CD1c-positive myeloid dendritic cell (primary cell): ENCODE results near the gene TERF2IP.

Source experiments
- DNase-seq: peaks from one replicate; pipeline ENCODE4 v3.0.0-alpha.2; 2016; ENCODE audit errors: extremely low spot score

TERF2IP gene

DNA sequence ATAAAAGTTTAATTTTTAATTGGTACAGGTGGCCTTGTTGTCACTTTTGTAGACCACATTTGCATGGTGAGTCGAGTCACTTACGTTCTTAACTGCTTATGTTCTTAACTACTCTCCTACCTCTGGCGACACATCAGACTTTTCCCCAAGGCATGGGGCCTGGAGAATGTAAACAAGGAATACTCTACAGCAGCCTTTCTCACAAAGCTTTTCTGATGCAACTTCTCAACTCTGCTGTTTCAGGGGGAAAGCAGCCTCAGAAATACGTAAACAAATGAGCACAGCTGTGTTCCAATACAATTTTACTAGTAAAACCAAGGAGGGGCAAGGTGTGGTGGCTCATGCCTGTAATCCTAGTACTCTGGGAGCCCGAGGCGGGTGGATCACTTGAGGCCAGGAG is 7.0 kb upstream of the TERF2IP start:
- DNase-seq, result no peak

DNA sequence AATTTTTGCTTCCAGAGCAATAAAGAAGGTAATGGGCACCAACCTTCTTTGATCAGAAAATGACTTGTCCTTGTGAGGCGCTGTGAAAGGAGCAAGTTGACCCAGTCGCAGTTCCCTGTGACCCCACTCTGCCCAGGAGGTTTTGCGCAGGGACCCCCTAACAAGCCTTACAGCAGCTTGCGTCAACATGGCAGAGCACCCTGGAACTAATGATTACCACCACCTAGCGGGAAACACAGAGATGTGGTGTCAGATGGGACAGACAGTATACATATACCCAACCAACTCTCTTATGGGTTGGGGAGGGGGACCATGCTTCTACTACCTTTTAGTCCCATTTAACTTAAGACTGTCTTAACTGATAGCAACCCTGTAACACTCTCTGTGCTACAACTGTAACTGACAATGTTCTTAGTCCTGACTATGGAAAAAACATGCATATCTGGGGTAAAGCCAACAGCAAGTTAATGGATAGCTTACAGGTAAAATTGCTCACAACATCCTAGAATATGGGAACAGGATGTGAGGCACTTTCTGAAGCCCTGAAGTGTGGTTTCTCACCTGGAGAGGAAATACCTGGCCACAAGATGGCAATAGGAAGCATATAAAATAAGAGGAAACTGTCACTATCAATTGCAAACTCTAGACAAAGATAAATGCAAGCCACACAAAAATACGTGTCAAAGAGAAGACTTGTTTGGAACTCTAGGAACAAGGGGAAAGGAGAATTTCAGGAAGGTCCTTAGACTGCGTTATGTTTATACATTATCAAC is 3.1 kb upstream of the TERF2IP start:
- no peak for DNase-seq

DNA sequence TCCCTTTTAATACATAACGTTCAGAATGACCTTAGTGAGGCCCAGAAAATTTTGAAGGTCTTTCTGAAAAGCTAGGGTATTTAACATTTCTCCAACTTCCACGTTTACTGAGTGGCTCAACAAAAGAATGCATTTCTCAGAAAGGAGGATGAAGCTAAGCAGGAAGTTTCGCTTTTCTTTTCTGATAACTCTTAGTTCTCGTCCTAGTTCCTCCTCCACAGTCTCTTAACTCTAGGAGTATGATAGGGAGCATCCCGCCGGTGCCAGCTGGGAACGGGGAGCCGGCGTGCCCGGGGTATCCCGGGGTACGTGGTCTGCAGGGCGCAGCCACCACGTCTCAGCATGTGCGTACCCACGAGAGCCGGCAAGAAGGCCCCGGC is 471 bp upstream of the TERF2IP start:
- DNase-seq, result peak; percentile 20

DNA sequence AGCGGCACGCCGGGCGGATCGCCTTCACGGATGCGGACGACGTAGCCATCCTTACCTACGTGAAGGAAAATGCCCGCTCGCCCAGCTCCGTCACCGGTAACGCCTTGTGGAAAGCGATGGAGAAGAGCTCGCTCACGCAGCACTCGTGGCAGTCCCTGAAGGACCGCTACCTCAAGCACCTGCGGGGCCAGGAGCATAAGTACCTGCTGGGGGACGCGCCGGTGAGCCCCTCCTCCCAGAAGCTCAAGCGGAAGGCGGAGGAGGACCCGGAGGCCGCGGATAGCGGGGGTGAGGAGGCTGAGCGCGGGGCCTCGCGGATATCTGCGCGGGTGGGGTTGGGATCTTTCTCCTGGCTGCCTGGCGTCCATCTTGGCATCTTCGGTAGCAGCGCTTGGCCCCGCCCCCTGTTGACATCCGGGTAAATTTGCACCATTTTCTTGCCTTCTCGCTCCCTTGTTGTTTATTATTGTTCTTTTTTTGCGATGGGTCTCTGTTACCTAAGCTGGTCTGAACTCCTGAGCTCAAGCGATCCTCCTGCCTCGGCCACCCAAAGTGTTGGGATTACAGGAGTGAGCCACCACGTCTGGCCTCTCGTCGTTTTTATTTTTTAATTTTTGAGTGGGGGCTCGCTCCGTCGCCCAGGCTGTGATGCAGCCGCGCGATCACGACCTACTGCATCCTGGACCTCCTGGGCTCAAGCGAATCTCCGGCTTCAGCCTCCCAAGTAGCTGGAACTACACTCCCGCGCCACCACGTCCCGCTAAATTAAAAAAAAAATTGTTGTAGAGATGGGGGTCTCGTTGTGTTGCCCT is 898 bp downstream of the TERF2IP start:
- peak; percentile 90 for DNase-seq

DNA sequence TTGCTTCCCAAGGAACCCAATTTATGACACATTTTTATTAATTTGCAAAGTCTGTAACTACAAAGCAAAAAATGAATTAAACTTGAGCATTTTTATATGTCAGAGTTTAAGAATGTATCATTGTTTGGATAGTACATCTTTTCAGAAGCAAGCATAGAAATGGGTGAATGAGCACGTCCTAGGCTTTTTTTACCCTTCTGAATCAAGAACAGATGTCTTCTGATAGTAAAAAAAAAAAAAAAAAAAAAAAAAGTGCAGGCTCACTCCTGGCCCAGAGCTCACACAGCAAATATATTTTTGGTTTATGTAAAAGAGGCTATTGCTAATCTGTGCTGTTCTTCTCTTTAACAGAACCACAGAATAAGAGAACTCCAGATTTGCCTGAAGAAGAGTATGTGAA is 6.3 kb downstream of the TERF2IP start:
- DNase-seq, result no peak

DNA sequence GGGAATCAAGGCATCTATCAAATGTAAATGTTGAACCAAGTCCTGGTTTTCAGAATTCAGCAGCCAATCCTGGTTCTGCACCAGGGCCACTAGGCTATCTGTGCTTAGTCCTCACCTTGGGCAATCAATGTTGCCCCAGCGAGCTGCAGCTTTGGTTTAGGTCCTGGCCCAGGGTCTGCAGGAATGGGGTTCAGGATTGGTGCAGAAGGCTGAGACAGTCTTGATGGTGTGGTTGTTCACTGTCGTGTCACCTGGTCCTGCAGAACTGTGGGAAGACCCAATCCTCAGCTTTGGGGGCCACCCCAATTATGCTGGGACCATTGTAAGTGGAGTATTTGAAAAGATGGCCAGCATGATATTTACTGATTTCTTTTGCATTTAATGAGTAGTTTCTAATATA is 10.6 kb downstream of the TERF2IP start:
- DNase-seq, result no peak

DNA sequence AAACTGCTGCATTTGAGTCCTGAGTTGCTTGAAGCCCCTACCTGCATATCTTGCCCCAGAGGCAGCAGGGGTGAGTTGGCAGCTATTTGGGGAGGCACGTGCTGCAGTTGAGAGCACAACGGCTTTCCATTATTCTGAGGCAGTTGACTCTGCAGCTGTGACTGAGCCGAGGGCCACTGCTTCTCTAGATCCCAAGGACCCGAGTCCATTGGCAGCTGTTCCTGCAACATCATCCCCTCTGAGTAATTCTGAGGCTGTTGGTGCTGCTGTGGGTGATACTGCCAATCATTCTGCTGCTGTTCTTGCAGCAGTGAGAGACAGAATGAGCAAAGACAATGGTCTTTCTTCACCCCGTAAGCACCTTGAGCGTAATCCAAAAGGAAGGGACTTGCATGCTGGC is 12.7 kb downstream of the TERF2IP start:
- no peak for DNase-seq

DNA sequence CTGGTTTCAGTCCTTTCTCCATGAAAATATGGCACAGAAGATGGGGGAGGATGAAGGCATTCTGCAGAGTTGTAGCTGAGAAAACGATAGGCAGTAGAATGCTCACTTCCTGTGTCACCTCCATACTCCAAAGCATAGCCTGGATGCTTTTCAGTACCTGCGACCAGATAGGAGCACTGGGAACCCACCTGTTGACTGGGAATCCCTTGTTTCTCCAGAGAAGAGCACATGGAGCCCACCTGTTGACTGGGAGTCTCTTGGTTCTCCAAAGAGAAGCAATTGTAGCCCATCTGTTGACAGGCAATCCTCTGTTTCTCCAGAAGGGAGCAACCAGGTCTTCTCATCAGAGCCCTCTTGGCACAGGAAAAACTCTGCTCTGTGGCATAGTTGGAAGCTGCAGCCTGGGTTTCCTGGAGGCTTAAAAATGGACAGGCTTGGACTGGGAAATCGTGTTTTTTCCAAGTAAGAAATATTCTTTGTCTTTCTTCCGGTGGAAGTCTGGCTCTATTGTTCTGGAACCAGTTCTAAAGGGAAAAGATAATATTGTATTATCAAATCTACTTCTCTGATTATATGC is 13.2 kb downstream of the TERF2IP start:
- no peak for DNase-seq

DNA sequence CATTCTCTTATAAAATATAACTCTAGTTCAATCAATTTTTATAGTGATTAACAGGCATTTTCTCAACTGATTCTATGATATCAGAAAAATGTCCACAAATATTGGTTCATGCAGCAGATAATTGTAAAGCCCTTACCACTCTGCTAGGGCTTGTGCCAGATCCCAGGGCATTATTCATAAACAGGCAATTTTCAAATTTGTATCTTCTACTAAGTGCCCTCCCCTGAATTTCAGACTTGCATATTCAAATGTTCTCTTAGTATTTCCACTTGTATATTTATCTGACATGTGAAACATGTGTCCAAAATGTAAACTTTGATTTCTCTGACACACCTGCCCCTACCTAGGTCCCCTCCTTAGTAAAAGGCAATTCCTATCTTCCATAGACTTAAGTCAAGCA is 19.9 kb downstream of the TERF2IP start:
- DNase-seq, result no peak

DNA sequence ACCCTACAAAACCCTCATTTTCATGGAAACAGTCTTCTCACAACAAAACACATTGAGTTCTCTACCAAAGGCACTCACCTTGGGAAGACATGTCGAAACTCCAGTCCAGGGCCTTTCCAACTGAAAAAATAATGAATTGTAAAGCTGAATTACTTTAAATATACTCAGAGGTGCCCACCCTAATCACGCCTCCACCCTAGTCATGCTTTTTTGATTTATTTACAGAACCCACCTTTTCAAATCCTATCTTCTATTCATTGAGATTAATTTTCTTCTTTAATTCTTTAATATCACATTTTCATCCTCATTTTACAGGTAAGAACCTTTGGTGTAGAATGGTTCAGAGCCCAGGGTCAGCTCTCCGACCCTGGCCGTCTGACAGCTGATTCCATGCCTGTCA is 29.3 kb downstream of the TERF2IP start, which contains the start of gene CPHXL2:
Gene CPHXL2, minus strand, starts transcription at position 101 of the 400 bp plus-strand sequence. Its CDS starts 10 bp downstream, at position 91.
- DNase-seq, result no peak

DNA sequence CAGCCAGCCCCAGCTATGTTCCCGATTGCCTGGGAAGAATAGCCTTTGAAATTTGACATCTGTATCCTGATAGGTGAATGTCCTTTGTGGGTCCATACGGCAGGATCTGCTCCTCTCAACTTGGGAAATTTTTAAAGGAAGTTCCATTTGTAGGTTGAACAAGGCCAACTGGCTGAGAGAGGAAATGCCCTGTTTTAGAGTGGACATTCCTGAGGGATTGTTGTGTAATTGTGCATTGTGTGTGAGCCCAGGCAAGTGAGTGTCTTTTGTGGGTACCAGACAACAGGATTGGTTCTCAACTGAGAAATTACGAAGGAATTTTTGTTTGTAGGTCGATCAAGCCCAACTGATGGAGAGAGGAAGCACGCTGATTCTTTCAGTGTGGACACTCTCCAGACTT is 31.8 kb downstream of the TERF2IP start:
- no peak for DNase-seq

DNA sequence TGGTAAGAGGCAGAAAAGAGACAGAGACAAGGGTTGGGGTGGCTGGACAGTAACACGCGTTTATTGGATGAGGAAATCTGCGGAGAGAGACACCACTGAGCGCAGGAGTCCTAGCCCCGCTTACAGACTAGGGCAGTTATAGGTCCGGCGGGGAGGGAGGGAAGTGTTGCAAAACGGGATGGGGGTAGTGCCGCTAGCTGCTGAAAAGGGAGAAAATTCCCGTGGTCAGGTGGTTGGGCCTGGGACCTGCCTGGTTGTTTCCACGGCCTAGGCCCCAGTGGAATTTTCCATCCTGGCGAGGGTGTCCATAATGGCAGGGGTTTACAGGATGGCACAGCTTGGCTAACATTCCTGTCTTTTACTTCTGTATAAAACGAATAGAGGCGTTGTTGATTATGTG is 34.7 kb downstream of the TERF2IP start:
- DNase-seq, result no peak

DNA sequence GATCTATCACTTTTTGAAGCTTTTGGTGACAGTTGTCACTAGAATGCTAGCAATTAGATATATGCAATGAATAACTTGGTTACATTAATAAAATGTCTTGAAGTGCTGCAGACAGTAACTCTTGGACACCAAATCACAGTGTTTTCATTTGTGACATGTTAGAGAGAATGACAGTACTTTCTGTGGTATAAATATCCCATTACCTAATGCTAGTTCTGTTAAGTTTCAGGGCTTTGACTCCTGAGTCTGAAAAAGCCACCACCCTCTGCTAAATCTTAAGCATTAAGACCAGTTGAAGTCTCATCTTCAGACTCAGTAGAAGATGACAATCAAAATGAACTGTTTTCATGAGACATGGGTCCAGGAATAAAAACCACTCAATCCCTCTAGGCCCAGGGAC is 39.8 kb downstream of the TERF2IP start:
- DNase-seq, result no peak

DNA sequence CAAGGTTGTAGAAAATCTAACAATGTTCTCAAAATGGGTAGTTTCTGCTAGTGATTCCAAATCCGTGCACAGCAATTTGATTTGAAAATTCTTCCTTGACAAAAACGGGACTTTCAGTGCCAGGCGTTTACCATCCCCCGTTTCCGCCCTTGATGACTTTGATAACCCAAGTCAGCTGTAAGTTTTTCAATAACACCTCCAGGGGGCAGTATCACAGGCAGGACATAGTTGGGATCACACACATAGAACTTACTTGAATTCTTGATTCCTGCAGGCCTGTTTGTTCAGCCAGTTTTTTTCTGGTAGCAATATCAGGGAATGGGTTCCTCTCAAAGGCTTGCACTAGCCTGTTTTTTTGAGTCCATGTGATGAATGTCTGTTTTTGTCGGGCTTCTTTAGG is 48.1 kb downstream of the TERF2IP start:
- DNase-seq, result no peak

DNA sequence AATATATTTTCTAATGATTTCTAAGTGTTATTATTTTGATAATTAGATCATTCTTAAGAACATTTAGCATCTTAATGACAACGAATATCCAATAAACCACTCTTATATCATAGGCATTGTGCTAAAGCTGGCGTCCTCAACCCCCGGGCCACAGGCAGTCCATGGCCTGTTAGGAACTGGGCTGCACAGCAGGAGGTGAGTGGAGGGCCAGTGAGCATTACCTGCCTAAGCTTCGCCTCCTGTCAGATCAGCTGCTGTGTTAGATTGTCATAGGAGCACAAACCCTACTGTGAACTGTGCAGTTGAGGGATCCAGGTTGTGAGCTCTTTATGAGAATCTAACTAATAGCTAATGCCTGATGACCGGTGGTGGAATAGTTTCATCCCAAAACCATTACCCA is 50.0 kb downstream of the TERF2IP start:
- DNase-seq, result no peak

DNA sequence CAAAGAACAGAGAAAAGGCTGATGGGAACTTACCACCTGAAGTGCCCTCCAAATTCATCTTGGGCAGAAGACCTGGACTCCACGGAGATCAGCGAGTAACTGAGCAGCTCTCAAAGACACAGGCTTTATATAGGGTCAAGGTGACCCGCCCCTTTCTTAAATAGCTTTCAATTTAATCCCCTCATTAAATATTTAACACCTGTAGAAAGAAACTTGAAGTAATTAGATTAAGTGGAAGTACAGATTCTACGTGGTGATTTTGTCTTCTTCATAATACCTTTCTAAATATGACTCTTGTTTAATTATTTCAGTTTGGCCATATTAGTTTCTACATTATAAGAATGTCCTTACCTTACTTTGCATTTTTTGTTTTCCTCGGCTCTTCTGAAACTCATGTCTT is 53.8 kb downstream of the TERF2IP start, which contains the start of gene DUXB:
Gene DUXB, minus strand, starts transcription at position 101 of the 400 bp plus-strand sequence. Its CDS starts 43 bp downstream, at position 58.
- DNase-seq, result no peak

DNA sequence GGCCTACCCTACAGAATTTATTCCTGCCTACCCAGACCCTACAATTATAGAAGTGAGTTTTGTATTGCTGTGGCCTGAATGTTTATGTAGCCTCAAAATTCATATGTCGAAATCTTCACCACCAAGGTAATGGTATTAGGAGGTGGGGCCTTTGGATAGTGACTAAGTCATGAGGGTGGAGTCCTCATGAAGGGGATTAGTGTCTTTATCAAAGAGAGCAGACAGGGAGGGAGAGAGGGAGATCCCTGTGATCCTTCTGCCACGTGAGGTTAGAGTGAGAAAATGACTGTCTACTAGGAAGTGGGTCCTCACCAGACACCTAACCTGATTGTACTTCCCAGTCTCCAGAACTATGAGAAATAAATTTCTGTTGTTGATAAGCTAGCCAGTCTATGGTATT is 54.7 kb downstream of the TERF2IP start:
- DNase-seq, result no peak

DNA sequence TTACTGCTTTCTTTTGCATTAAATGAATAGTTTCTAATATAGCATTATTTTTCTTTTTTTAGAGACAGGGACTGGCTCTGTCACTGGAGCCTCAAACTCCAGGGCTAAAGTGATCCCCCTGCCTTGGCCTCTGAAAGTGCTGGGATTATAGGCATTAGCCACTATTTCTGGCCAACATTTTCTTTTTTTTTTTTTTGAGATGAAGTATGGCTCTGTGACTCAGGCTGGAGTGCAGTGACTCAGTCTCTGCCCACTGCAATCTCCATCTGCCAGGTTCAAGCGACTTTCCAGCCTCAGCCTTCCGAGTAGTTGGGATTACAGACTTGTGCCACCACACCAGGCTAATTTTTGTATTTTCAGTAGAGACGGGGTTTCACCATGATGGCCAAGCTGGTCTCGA is 55.7 kb downstream of the TERF2IP start:
- DNase-seq, result no peak
